GM21423 (cell line): ENCODE measurements around the gene VAT1L.

Source experiments
- ATAC-seq: cut with Tn5 transposase; IDR thresholded peaks from one replicate; pipeline ENCODE4 v1.9.1; 2021; ENCODE audit warnings: mild to moderate bottlenecking, moderate library complexity; ENCODE audit not compliant: unreplicated experiment

The VAT1L gene

DNA sequence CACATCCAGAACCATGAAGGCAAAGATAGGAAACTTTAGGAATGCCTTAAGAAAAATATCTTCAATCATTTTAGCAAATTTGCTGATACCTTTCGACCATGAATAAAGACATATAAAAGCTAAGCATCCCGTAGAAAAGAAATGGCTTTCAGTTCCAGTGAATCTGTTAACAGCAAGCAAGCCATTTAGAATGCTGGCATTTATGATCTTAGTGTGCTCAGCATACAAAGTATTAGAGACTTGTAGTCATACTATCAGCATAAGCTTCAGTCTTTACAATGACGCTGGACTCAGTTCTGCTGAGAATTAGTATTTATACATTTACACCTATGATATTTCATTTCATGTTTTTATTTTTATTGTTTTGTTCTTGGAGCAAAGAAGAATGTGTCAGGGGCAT, 38.7 kb downstream of the VAT1L start:
- ATAC-seq = no peak

DNA sequence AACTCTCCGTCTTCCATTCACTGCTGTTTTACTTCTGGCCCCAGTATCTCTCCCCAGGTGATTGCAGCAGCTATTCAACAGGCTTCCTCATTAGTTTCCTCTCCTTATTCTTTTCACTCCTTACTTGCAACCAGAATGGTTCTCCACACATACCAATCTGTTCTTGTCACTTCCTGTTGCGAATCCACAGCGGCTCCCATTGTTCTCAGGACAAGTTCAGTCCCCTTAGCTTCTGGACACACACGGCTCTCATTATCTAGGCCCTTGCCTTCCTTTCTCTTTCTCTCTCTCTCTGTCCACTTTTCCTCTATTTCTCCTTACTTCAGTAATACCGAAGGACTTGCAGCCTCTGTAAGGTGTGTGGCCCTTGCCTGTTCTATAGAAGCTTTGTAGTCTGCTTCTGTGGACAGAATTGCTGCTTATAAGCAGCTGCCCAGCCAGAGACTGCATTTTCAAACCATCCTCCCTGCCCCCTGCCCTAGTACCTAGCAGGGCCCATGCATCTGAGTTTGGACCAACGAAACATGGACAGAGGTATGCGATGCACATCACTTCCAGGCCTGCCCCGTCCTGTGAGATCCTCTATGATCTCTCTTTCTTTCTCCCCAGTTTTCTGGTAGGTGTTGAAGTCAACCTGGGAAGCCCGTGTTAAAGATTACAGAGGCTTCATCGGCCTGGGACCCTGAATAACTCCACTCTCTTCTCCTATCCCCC, 45.7 kb downstream of the VAT1L start:
- ATAC-seq = no peak

DNA sequence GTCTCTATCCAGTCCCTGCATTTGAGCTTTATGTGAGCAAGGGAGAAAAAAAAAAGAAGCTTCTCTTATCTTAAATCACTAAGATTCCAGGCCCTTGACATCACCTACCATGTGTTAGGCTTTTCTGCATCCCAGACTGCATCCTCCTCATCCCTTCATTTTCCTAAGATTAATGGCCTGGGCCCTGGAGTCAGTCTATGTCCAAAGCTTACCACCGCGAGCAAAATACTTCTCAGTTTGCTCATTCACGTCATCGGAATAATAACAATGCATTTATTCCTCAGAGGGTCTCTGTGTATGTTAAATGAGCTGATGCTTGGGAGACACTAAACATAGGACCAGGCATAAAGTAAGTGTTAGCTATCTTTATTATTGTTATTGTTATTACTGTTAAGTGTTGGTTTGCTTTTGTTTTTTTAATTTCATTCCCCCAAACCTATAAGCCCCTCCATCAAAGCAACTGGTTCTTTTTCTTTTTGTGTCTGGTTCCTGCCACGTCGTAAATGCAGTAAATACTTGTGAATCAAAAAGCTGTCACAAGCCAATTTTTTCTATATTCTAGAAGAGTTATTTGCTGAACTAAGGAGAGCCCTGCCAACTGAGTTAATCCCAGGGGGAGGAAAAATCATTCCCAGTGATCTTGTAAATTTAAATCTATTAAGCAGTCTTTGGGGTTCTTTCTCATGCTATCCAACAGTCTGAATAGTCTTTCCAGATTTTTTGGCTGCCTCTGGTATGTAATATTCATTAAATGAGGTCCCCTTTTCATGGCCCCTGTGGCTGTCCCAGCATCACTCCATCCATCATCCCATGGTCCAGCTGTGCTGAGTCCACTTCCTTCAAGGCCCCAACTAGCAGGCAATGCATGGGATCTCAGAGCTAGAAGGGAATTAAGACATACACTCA, 46.5 kb downstream of the VAT1L start:
- ATAC-seq = no peak

DNA sequence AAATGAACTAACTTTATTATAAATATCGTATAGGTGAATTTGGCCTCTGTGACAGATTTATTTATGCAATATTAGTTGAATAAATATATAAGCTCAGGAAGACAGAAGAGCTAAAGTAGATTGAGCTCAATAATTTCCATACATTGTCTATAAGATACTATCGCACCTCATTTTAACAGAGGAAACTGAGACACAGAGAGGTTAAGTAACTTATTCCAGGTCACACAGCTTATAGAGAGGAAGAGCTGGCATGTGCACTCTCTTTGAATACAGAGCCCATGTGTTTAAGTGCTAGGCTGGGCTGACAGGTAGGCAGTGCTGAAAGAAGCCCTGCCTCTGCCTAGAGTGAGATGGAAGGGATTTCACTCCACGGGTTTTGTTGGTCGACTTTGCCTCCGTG, 48.4 kb downstream of the VAT1L start:
- ATAC-seq = no peak

DNA sequence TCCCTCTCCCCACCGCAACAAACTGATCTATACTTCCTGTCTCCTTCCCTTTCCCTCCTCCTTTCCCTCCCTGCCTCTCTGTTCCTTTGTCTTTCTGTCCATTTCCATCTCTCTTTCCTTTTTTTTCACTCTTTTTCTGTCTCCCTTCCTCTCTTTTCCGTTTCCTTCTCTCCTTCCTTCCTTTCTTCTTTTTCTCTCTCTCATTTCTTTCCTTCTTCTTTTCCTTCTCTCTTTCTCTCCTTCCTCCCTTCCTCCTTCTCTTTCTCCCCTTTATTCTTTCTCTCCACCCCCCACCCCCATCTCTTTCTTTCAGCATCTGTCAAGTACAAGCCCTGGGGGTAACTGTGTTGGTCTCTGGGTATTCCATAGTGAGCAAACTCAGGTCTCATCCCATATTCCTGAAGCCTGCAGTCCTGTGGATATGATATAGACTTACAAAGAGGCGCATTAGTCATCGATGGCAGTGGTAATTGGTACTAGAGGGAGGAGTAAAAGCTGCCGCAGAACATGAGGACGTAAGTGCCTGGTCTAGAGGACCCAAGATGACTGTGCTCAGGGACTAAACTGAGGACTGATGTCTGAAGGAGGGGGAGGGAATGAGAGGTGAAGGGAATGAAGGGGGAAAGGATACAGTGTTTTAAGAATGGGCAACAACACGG, 50.4 kb downstream of the VAT1L start:
- no peak for ATAC-seq

DNA sequence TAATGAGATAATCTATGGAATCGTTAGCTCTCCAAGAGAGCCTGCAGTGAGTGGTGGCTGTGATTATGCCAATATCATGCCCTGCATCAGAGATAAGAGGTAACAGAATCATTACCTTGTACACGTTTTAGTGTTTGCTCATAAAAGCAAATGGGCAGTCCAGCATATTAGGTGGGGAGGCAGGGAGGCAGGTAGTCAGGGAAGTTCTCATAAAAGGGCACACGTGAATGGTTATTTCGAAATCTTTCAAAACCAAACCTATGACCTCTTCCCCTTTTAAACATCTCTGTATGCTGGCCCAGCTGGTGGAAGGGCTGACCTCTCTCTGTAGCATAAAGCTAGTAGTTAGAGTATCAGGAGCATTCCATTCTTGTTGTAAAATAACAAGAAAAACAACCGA, 51.7 kb downstream of the VAT1L start:
- ATAC-seq = no peak

DNA sequence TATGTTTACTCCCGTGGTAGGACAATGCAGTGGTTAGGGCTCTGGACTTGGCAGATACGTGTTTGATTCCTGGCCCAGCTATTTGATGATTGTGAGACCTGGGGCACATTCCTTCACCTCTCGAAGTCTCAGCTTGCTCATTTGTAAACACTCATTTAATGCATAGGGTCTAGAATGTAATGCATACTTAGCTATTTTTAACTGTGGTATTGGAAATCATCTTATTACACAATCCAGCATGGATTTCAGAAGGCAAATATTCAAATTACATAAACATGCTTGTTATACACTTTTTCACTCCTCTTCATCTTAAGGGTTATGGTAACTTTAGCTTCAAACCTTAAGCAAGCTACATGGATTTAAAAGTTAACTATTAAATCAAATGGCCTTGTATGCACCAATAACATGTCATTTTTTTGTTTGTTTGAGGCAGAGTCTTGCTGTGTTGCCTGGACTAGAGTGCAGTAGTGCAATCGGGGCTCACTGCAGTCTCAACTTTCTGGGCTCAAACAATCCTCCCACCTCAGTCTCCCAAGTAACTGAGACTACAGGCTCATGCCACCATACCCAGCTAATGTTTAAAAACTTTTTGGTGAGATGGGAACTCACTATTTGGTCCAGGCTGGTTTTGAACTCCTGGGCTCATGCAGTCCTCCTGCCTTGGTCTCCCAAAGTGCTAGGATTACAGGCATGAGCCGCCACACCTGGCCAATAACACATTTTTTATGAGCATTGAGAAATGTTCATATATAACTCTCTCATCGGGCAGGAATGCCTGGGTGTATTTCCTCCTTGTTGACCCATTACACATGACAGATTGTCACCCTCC, 52.5 kb downstream of the VAT1L start:
- no peak for ATAC-seq

DNA sequence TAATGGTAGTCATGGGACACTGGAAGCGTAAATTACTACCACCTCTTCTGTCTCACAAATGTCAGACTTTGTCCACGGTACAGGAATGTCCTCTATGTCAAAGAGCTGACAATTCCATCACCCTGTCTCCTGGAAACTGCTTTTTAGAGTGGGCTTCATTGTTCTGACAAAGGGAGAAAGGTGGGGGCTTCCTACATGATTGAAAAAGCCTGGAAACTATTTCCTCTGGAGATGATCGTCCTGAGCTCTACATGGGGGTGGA, 53.1 kb downstream of the VAT1L start:
- no peak for ATAC-seq

DNA sequence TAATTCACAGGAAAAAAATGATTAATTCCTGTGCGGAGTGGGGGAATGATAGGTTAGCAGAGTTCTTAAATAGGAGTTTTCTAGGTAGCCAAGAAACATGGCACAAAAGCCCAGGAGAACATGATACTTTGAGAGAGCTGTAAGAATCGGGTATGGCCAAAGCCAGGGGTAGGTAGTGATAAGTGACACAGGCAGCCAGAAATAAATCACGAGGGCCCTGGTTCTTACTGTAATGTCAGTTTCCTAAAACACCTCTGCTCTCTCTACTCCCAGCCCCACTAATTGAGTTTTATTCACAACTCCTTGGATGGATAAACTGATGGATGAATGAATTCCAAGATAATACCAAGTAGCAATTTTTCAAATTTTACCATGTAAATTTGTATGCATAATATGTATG, 54.1 kb downstream of the VAT1L start:
- no peak for ATAC-seq

DNA sequence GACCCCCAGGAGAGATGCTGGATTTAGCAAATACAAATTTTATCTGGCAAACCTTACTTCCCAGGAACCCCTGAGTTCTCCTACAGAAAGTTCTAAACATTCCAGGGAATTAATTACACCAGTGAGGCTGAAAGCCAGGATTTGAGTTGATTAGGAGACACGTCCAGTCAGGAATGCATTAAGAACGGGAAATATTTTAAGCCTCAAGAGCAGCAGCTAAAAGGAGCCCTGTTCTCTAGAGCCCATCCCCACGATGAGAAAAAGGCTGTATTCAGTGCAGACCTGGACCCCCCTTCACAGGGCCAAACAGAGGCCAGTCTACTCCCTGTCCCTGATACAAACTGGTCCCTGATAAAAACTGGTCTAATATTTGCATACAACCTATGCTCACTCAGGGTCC, 55.0 kb downstream of the VAT1L start:
- ATAC-seq = no peak

DNA sequence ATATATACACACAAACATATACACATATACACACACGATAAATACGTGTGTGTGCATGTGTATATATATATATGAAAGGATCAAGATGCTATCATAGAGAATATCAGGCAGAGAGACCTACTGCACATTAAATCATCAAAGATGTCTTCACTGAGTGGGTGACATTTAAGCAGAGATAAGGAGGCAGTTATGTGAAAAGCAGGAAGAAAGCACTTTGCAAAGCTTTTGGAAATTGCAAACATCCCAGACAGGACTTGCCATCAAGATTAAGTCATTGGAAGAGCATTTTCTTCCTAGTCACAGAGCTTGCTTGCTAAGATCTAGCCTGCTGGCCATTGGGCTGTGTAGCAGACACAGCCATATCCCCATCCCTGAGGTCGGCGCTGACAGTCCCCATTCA, 56.4 kb downstream of the VAT1L start:
- ATAC-seq = no peak

DNA sequence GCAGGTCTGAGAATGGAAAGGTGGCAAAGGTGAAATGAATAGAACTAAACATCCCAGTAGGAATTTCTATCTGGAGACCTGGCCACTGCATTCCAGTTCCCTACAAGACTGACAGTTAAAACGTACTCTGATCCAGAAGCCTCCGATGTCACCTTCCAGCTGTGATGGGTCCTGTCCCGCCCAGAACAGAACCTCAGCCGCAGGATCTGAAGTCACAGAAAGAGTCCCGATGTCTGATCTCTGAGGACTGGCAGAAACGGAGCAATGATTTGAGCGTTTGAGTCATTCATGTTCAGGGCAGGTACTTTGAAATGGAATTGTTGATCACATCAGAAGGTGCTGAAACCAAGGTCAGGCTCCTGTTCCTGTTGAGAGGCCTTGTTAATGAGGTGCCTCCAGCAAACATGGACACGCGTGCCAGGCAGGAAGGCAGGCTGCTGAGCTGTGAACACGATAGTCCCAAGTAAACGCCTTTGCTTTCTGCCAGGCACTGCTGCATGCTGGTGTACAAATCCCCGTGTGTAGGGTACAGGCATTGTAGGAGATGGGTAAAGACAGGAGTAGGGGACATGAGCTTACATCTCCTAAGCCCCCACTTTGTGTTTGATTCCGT, 61.4 kb downstream of the VAT1L start:
- no peak for ATAC-seq

DNA sequence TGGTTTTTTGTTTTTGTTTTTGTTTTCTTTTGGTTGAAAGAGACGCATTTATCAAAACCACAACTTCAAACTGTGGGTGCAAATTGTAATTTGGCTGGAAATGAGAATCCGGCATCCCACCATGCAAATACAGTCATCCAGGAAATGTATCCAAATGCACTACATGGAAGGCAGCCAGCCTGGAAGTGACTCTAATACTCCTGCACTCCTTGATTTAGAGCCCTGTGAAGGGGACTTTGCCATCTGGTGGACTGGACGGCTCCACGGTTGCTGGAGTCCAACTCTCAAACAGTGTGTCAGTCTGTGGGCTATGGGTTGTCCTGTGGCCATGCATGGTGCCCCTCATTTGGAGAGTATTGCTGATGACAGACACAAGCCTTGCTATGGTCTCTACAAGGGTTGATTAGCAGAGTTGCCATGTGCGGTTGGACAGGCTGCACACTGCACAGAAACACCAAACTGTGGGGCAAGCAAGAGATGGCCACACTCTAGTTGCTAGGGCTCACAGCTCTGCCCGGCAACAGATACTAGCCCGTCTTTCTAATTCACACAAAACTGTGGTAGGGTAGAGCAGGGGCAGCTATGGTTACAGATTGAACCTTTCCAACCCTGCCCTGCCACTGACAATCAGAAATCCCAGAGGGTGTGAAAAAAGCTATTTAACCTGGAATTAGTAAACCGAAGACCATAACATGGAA, 62.4 kb downstream of the VAT1L start:
- ATAC-seq = no peak

DNA sequence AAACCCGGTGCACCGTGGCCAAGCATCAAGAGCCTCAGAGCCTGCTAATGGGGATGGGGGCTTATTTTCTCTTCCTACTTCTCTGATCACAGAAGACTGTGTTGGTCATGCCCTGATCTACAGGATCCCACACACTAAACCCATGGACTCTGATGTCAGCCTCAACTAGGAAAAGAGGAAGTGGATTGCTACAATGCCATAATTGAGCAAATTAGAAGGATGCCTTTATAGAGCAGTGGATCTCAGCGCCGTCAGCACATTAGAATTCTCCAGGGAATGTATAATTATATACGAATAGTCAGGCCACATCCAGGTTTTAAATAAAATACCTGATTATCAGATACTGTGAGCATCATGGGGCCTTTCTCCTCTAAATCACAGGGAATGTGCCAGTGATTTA, 64.8 kb downstream of the VAT1L start:
- no peak for ATAC-seq

DNA sequence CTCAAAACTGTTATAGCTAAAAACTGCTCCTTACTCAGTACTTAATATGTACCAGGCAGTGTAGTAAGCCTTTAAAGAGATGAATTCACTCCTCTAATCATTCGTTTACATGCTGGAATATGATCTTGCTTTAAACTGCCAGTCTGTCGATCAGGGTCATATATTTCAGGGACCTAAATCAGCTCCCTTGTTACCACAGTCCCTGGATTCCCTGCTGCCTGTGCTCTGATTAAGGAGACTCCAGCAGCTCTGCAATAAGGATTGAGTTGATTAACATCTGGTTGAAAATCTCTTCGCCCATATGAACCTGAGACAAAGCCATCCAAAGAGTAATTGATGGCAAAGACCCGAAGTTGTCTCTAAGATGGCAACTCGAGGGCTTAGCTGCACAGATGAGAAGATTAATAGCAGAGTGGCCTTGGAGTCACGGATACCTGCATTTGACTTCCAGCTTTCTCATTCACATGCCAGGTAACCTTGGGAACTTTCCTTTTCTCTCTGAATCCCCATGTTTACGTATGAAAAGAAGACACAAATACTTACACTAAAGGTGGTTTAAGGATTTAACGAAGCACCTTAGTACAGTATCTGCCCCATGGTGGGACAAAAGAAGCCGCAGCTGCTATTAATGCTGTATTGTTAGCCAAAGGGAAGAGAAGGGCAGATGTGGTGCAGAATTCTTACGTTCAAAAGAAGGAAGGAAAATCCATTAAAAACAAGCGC, 68.2 kb downstream of the VAT1L start:
- ATAC-seq = no peak

DNA sequence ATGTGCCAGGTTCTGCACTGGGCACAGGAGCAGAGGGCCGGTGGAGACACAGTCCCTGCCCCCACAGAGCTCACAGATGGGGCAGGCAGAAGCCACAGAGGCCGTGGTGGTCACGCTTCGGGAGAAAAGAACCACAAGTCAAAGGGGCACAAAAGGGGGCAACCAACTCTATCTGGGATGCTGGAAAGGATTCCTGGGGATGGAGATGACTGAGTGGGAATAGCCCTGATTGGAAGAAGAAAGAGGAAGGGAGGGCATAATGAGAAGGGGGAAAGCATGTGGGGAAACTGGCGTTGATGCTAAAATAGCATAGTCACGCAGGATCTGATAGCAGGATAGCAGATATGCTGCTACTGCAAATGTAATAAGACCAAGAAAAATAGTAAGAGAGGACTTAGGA, 69.7 kb downstream of the VAT1L start:
- no peak for ATAC-seq

DNA sequence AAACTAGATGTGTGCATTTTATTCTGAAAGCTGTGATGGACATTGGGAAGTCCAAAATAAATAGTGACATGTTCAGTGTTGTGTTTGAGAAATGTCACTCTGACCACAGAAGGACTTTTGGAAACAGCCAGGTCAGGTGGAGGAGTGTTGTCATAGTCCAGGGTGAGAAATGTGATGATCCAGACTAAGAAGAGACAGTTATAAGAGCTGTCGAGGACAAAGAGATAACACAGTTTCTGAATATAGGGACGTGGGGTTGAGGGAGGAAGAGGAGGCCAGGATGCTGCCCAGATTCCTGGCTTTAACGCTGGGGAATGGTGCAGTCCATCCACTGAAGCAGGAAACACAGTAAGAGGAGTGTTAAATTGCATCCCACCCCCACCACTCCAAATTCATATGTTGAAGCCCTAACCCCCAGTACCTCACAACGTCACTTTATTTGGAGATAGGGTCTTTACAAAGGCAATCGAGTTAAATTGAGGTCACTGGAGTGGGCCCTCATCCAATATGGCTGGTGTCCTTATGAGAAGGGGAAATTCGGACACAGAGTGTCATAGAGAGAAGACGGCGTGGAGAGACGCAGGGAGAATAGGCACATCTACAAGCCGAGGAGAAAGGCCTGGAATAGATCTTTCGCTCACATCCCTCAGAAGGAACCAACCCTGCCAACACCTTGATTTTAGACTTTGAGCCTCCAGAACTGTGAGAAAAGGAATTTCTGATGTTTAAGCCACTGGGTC, 71.3 kb downstream of the VAT1L start:
- no peak for ATAC-seq

DNA sequence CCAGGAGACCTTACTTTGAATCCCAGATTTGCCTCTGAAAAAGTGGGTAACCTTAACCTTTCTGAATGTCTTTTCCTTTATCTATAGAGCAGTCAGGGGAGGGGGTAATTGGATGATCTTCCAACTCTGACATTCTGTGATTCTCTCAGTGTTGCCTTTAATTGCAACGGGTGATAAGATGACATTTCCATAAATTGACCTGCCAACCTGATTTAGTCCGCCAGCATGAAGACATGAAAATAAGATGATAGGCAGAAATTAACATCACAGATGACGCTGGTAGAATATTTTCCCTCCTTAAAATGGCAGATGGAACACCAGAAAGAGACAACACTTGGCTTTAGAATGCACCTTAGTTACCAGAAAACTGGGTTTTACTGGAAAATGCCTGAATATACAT, 72.6 kb downstream of the VAT1L start:
- no peak for ATAC-seq

DNA sequence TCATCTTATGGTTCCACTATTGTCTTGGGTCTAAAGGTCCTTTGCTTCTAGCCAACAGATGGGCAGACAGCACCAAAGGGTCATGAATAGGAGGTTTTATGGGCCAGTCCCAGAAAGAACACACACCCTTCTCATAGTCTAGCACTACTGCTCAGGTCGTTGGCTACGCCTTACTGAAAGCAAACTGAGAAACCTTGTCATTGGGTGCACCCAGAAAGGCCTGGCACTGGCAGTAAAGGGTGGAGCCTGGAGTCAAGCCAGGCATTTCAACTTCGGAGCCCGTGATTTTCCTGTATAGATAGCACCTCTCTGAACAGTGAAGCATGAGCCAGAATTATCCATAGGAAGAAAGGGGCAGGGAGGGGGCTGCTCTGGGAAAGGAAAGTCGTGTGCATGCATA, 74.9 kb downstream of the VAT1L start:
- no peak for ATAC-seq
